NCI-H526 treated with DMSO at 0.1 percent for 48 hours (cell line): ENCODE data around the gene OVCA2.
"Not testable (repeated sequence)": the region's sequence is repeated elsewhere in the genome, so short reads cannot be mapped to it uniquely, and the experiment has no call there.

Experiments
- DNase-seq: peaks from one replicate; lab custom pipeline; 2025; lab: John Stamatoyannopoulos, UW

The OVCA2 gene

DNA sequence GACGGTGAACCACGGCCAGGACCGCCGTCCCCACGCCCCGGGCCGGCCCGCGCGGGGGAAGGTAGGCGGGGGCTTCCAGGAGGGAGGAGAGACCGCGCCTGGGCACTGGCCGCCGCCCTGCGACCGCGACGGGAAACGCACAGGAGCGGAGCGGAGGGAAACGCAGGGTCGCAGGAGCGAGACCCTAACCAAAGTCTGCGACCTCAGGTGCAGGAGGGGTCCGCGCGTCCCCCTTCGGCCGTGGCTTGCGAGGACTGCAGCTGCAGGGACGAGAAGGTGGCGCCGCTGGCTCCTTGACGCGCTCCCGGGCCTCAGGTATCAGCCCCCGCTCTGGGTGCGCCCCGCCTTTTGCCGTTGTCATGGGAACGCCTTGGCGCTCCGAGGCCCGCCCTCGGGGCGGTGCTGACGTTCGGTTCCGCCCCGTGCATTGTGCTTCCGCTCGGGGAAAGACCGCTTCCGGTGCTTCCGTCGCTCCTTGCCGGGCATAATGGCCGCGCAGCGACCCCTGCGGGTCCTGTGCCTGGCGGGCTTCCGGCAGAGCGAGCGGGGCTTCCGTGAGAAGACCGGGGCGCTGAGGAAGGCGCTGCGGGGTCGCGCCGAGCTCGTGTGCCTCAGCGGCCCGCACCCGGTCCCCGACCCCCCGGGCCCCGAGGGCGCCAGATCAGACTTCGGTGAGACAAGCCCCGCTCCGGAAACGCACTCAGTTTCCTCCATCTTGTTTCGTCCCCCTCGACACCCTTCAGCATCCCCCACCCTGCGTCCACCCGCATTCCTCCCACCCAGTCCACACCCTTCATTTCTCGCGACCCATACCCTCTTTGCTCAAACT, at the start of gene OVCA2:
Gene OVCA2 (plus strand): TSS at position 462 of the 829 bp plus-strand sequence. CDS start 26 bp downstream, at position 488.
- peak; percentile 81 for DNase-seq

GRCh38 chr17:1992541-1992940, 49.3 kb upstream of the OVCA2 start:
- no peak for DNase-seq

GRCh38 chr17:1994707-1995106, 47.1 kb upstream of the OVCA2 start:
- no peak for DNase-seq

GRCh38 chr17:1995321-1995892, 46.4 kb upstream of the OVCA2 start:
- no peak for DNase-seq

DNA sequence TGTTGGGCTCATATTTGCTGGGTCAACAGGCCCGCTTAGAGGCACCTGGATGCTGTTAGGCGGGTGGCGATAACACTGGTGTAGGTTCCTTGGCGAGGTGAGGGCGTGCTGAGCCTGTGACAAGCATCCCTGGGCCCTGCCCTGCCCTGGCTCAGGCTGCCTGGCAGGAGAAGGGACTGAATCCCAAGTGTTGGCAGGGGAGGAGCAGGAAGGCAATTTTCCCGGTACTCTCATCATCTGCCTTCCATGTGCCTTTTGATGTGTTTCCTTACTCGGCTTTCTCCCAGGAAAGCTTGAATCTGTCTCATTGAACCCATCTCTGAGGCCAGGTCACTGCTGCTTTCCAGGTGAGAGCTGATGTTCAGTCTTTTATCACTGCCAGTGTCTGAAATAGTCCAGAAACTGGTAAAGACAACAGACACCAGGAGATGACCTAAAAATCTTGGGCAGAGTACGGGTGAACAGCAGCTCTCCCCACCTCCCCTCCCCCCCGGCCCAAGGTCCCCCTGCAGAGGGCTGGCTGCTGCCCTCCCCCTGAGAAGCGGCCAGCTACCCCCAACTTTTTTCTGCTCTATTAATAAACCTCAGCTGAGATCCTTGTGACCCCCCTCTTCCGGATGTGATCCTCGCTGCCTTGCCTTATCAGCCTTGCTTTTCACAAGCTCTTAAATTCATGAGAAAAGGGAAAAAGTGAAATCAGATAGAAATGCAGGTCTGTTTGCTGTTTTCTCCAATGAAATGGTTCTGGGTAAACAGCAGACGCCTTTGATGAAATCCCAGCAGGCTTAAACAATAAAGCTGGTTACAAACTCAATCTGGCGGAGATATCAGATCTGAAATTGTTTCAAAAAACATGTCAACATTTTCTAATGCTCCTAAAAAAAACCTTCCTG, 45.7 kb upstream of the OVCA2 start:
- DNase-seq = no peak

- no peak for DNase-seq
These were observed 45.0 kb upstream of the OVCA2 start for GRCh38 chr17:1996800-1997288.

DNA sequence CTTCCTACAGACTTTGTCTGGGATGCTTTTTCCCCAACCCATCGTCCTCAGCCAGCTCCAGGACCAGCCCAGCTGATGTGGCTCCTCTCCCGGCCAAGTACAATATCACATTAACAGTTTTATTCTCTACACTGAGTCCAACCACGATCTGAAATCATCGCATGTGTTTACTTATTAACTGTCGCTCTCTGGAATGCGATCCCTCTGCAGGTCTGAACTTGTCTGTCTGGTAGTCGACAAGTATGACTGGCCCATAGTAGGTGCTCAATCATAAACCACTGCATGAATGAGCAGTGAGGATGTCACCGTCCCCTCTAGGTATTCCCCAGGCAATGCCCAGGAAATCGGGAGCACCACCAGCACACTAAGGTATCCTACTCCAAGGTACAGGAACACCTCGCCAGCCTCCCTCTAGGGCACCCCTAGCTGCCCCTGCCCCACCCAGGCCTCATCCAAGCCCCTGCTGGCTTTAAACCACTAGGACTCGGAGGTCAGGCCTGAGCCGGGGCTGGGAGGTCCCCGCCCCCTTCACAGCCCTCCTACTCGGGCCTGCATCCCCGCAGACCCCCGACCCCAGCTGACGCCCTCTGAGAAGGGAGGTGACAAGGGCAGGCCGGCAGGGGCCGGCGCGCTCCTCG, 44.4 kb upstream of the OVCA2 start:
- peak; percentile 34 for DNase-seq

GRCh38 chr17:1997927-1998742, 43.7 kb upstream of the OVCA2 start:
- no peak for DNase-seq

DNA sequence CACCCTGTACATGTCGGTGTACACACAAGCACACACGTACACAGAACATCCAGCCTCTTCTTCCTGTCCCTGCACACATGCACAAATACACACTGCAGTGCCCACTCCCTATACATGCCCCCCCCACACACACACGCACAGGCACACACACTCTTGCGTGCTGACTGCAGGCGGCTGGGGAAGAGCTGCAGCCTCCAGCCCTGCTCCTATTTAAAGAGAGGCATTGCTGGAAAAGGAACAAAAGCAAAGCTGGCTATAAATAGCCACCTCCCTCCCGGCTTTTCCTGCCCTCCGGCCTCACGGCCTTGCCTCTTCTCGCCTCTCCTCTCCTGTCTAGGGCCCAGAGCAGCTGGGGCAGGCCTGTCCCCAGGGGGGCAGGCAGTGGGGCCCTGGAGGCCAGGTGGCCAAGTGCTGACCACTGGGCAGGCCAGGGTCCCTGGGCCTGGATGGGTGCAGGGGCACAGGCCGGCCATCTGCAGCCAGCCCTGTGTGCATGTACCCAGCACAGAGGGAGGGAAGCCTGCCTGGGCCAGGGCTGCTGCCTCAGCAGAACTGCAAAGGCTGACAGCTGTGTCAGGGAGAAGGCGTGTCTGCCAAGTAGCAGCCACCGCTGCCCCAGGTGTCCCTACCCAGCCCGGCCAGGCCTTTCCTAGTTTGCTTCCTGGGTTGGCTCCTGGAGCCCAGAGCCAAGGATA, 42.1 kb upstream of the OVCA2 start:
- DNase-seq = no peak

DNA sequence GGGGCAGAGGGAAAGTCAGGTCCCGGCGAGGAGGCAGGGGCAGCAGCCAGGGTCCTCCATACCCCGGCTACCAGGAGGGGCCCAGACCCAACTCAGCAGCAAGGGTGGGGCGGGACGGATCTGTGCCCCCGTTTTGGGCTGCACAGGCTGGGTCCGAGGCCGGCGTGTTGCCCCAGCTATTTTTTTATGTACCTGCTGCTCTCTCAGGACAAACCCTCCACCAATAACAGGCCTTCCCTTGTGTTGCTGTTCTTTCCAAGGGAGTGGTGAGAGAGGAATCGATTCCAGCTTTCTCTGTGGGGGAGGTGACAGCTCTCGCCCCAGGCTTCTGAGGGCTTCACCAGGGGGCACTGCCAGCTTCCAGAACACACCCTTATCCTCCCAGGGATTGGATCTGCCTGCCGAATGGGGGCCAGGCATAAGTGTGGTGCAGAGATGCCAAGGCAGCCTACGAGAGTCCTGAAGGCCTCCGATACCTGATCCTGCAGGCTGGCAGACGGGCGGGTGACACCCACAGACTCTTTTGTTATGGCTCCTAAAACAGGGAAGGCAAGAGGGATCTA, 39.0 kb upstream of the OVCA2 start:
- no peak for DNase-seq

- no peak for DNase-seq
These were observed 38.3 kb upstream of the OVCA2 start for GRCh38 chr17:2003525-2003924.

DNA sequence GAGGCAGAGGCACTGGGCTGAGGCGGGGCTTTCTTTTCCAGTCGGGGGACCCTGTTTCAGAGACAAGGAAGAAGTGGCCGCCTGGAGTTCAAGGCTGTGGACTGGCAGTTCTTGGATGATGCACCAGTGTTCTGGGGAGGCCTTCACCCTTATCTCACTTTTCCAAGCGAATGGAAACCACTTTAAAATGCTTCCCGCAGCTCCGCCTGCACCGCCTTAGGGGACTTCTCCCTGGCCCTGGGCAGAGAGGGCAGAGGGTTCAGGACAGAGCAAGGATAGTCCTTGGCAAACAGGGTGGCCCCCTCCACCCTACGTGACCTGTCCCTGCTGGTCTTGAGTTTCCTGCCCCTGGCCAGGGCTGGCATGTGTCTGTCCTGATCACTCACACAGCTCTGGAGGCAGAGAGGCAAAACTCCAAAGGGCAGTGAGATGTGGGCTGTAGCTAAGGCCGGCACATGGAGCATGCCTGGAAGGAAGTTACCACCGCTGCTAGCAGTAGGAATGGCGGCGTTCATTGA, 37.3 kb upstream of the OVCA2 start:
- no peak for DNase-seq

DNA sequence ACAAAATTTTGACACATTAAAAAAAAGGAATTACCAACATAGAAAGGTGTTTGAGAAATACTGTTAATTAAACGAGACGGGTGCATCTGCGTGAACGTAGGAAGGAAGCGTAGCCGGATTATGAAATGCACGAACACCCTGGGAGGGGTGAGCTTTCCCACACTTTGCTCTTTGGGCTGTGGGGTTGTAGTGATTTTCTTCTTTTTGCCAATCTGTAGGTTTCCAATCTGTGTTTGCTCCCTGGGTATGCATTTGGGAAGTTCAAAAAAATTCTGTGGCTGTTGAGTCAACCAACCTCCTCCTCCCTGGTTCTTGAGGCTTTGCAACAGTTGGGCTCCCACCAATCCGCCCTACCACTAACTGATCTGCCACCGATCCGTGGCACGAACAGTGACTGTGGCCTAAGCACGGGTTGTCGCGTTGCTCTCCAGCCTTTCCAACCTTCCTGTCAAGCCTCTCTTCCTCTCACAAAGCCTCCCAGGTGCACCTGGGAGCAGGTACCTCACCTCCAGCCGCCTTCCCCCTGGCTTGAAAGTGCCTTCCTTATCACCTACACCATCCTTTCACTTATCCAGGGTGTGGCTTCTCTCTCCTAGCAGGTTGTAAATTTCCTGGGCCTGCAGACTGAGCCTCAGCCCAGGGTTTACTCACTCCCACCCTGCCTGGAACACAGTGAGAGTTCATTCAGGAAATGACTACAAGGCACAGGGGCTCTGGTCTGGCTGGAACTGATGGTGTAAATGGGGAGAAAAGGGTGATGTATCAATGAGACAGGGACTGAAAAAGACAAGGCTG, 33.3 kb upstream of the OVCA2 start:
- no peak for DNase-seq

DNA sequence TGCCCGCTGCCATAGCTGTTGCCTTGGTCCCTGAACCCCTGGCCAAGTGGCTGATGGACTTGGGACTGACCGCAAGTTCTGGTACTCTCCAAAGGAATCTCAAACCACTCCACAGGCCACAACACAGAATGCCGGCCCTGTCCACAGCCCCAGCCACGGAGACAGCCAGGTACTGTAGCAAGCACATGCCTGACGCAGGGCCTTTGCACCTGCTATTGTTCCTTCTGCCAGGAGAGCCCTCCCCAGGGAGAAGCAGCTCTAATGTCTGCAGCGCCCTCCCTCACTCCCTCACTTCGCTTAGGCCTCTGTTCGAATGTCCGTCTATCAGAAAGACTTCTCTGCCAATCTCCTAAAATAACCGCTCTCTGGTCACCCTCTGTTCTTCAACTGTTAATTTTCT, 32.1 kb upstream of the OVCA2 start:
- no peak for DNase-seq

DNA sequence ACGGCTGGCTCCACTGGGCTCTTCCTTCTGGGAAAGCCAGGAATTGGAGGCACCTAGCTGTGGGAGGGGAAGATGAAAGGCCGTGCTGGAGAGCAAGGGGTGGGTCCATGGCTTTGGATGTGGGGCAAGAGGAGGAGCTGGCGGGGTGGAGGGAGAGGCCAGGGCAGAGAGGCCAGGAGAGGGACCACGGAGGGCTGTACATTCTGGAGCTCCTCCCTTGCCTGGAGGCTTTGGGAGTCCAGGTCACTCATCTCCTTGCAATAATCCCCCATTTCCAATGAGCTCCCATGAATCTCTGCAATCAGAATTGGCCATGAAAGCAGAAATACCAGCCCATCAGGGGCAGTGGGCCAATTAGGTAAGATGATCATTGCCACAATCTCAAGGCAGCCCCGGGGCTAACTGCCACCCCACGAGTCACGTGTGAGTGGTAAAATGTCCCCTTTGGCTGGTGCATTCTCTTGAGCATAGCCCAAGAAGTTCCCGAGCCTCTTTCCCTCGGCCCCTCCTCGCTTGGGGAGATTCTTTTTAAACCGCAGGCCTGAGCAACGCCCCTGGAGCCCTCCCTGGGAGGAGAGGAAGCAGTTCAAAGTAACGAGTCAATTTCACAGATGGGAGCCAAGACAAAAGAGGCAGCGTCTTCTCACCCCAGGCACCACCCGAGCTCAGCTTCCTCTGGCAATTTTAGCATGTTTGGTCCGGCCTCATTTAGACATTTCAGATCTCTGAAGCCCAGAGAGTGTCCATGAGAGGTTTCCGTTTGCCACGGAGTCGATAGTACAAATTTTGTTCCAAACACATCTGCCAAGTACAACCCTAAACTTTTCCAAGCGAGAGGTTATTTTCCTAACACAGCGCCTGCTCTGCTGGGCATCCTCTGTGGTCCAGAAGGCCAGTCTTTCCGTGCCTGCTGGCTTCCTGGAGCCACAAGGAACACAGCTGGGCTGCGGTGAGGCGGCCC, 30.1 kb upstream of the OVCA2 start:
- no peak for DNase-seq

DNA sequence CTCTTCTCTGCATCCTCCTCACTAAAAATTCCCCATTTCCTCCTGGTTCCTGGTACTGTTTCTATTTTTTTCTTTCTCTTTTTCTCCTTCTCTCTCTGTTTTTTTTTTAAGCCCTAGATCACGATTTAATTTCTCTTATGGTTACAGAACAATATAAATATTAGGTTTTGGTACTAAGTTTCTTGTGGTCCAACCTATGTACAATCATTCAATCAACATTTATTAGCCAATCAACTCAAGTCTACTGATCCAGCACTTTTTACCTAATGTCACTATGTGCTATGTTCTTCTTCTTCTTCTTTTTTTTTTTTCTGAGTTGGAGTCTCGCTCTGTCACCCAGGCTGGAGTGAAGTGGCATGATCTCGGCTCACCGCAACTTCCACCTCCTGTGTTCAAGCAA, 29.3 kb upstream of the OVCA2 start:
- DNase-seq = no peak

GRCh38 chr17:2013220-2013993, 28.4 kb upstream of the OVCA2 start:
- not testable (repeated sequence) for DNase-seq
